ENCODE results near the gene SRGAP3. TPM values are rescaled to one million over a fixed set of nuclear protein-coding genes. Genes with fewer than 3 reads are reported as not detected.

SRGAP3 gene
- total and polyA plus RNA-seq, 4 donors, result 1.2 to 32.8 (median 7.3) TPM

DNA sequence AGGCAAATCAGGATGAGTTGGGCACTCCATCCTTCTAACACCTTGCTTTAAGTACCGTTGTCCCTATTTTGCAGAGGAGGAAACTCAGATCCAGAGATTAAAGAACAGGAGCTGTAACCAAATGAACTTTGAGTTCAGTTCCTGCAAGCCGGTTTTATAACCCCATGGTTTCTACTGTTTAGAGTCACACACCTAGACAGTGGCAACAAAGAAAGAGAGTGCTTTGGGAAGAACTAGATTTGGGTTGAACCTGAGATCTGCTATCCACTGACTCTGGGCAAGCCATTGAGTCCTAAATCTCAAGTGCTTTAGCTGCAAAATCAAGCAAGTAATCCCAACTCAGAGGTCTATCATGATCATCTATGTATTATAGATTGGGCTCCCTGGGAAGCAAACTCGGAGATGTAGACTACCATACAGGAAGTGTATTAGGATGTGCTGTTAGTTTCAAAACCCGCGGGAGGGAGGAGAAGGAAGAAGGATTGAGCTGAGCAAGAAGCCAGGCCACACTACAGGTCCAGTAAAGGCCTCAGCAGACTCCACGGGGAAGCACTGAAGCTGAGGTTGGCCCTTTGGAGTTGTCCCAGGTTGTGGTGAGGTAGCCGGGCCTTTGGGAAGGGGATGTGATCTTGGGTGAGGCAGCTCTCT, 42.2 kb downstream of the SRGAP3 start:
- H3K27ac ChIP-seq (ENCODE audit: low read depth in 1 of 2, low read length in 1 of 2), result no peak overlapping the region
- DNase-seq (no peak), ATAC-seq (ENCODE audit: insufficient read depth, low FRiP score) (no peak)
- no peak overlapping the region for H3K4me3 ChIP-seq
- no peak overlapping the region for H3K9ac ChIP-seq (ENCODE audit: insufficient read depth in 1 of 2, low read length in 2 of 2)
- 63 to 81% methylated on average over 7 of the region's 7 CpGs for WGBS, 2 donors
- H3K36me3 ChIP-seq (ENCODE audit: control insufficient read depth in 4 of 4, insufficient read depth in 4 of 4, low read length in 4 of 4), result peaks cover 0 to 3% (median 0%) of the 10 kb centered on the region in 4 donors
- peaks cover 0 to 11% (median 2%) of the 10 kb centered on the region in 5 donors for H3K4me1 ChIP-seq (ENCODE audit: control insufficient read depth in 5 of 5, insufficient read depth in 5 of 5, low read length in 5 of 5)
- H3K9me3 ChIP-seq (ENCODE audit: control insufficient read depth in 4 of 4, insufficient read depth in 3 of 4, low read length in 3 of 4), result no peaks in the 10 kb centered on the region
- no peaks in the 10 kb centered on the region for H3K27me3 ChIP-seq (ENCODE audit: control insufficient read depth in 3 of 3, insufficient read depth in 3 of 3, low read length in 2 of 3)
- TF ChIP-seq CTCF (IDR thresholded peaks at IDR 0.05; ENCODE audit: control extremely low read depth, extremely low read depth), result no peak

- Histone ChIP-seq H3K36me3 (ENCODE audit: control insufficient read depth in 4 of 4, insufficient read depth in 4 of 4, low read length in 4 of 4) (peaks cover 0 to 3% (median 0%) of the 10 kb centered on the region in 4 donors), H3K4me1 (ENCODE audit: control insufficient read depth in 5 of 5, insufficient read depth in 5 of 5, low read length in 5 of 5) (peaks cover 0 to 13% (median 5%) of the 10 kb centered on the region in 5 donors), H3K27me3 (ENCODE audit: control insufficient read depth in 3 of 3, insufficient read depth in 3 of 3, low read length in 2 of 3) (no peaks in the 10 kb centered on the region), H3K4me3 (no peak overlapping the region), H3K9me3 (ENCODE audit: control insufficient read depth in 4 of 4, insufficient read depth in 3 of 4, low read length in 3 of 4) (peaks cover 0 to 2% (median 0%) of the 10 kb centered on the region in 4 donors), H3K27ac (ENCODE audit: low read depth in 1 of 2, low read length in 1 of 2) (no peak overlapping the region), H3K9ac (ENCODE audit: insufficient read depth in 1 of 2, low read length in 2 of 2) (no peak overlapping the region)
- no peak for TF ChIP-seq CTCF (IDR thresholded peaks at IDR 0.05; ENCODE audit: control extremely low read depth, extremely low read depth)
- 88 to 89% methylated on average over 4 of the region's 4 CpGs for WGBS, 2 donors
- no peak for ATAC-seq (ENCODE audit: insufficient read depth, low FRiP score)
- DNase-seq, result no peak
These were observed 43.2 kb downstream of the SRGAP3 start for GRCh38 chr3:9206287-9206686.

- 78 to 80% methylated on average over 9 of the region's 9 CpGs for WGBS, 2 donors
- no peaks in the 10 kb centered on the region for H3K27me3 ChIP-seq (ENCODE audit: control insufficient read depth in 3 of 3, insufficient read depth in 3 of 3, low read length in 2 of 3)
- no peak overlapping the region for H3K9ac ChIP-seq (ENCODE audit: insufficient read depth in 1 of 2, low read length in 2 of 2)
- TF ChIP-seq CTCF (IDR thresholded peaks at IDR 0.05; ENCODE audit: control extremely low read depth, extremely low read depth), result no peak
- H3K36me3 ChIP-seq (ENCODE audit: control insufficient read depth in 4 of 4, insufficient read depth in 4 of 4, low read length in 4 of 4), result peaks cover 0 to 3% (median 0%) of the 10 kb centered on the region in 4 donors
- DNase-seq, result no peak
- no peak for ATAC-seq (ENCODE audit: insufficient read depth, low FRiP score)
- H3K4me1 ChIP-seq (ENCODE audit: control insufficient read depth in 5 of 5, insufficient read depth in 5 of 5, low read length in 5 of 5), result peaks cover 0 to 21% (median 8%) of the 10 kb centered on the region in 5 donors
- H3K4me3 ChIP-seq, result no peak overlapping the region
- H3K9me3 ChIP-seq (ENCODE audit: control insufficient read depth in 4 of 4, insufficient read depth in 3 of 4, low read length in 3 of 4), result peaks cover 0 to 2% (median 0%) of the 10 kb centered on the region in 4 donors
- H3K27ac ChIP-seq (ENCODE audit: low read depth in 1 of 2, low read length in 1 of 2), result no peak overlapping the region
These were observed 43.9 kb downstream of the SRGAP3 start for GRCh38 chr3:9205345-9206143.

Data from lung (tissue), 12 donors.